ENCODE data around the gene ASAP2. TPM values are rescaled to one million over a fixed set of nuclear protein-coding genes. Genes with fewer than 3 reads are reported as not detected.

Gene ASAP2
- total RNA-seq, 1 donor from 2014 or later = 12.9 TPM

DNA sequence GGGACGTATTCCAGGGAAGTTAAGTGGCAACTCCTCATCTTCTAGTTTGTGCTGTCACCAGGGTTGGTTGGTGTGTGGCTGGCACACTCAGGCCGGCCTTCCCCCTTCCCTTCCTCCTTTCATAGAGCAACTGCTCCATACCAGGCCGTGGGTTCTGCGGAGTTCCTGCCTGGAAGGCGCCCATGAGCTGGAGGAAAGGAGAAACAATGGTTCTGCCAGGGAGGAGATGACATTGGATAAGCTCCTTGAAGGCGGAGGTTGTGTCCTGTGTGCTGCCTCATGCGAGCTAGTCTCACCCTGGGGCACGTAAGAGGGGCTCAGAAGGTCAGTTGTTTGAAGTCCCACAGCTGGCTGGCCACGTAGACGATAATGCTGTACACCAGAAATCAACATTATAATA lies 19.2 kb downstream of the ASAP2 start:
- DNase-seq (ENCODE audit: missing footprints) (no peak), ATAC-seq (no peak)
- intact Hi-C loops (cut with DNase I) = no loop called here

DNA sequence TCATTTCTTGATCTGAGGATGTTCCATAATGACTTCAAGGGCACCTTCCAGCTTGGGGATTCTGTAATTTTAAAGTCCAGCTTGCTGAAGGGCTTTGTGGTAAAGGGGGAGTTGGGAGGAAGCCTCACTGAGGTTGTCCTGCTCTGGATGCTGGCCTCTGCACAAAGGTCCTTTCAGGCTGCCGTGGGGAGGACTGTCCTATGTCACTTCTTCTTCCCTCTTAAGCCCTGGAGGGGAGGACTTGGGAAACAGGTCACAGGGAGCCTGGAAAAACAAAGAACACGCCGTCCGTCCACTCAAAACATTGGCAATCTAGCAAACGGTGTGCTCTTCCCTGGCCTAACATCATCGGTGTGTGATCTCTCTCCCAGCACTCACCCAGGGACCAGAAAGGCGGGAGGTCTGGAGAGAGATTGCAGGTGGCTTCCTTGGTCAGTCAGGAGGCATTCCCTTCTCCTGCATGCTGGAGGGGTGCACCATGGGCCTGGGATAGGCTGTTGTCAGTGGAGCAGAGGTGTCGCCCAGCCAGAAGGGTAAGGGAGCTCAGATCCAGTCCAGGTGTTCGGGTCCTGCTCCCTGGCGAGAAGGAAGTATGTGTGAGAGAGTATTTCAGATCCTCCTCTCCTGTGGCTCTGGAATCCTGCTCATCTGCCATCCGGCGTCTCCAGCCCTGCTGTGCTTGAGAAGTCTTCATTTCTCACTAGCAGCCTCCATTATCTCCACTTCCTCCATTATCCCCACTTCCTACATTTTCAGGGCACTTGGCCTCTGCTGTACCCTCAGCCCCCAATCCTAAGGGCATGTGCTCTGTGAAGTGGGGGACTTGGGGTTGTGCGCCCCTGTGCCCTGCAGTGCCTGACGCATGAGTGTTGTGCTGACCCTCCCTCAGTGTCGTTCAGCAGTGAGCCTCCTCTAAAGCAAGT lies 20.1 kb downstream of the ASAP2 start:
- no peak for ATAC-seq
- intact Hi-C loops (cut with DNase I) = no loop called here
- no peak for DNase-seq (ENCODE audit: missing footprints)

DNA sequence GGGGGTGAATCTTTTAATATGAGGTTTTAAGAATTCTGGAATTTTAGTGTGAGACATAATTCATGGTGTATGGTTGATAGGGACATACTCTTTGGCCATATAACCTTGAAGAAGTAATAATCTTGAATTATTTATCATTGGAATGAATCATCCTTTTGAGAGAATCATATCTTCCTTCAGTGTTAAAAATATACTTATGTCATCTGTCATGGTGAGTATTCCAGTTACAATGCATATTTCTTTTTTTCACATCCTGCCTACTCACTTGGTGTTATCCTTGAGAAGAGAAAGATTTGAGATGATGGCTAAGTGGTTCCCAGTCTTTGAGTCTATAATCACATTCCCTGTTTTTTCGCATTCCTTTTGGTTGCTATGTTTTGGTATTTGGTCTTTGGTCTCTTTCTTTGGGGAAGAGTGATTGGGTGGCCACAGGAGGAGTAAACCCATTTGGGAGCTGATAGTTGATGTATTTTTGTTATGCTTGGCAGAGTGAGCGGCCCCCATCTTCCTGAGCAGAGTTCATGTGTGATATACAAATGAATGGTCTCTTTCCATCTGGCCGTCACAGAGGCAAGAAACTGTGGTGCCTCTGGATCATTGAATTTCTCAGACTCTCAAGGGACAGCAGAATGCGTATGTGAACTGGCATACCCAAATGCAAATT lies 21.6 kb downstream of the ASAP2 start:
- ATAC-seq (no peak), DNase-seq (ENCODE audit: missing footprints) (no peak)
- intact Hi-C loops (cut with DNase I) = no loop called here

DNA sequence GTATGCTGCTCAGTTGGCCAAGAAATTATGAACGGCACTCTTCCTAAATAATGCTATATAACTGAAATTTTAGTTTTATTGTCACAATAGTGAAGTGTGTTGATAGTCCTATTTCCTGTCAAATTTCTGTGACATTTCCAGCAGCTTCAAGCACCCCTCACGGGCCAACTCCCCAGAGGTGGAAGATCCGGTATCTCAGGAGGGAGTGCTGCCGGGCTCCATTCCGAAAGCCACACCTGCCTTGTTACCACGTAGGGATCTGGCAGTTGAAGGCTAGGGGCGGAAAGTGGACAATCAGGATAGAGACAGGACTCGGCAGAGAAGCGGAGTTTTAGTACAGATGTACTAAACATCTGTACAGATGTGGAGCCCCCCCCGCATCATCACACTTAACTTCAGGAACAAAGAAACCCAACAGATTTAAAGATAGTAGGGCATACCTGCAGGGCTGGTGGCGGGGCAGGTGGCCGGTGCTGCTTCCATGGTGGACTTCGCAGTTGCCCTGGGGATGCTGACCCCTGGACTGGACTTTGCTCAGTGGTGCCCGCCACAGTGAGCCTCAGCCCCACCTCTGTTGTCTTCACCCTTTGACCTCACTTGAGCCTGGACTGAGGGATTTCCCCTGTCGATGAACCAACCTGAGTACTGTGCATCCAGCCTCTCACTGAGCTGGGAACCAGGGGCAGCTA lies 22.3 kb downstream of the ASAP2 start:
- ATAC-seq (no peak), DNase-seq (ENCODE audit: missing footprints) (no peak)

DNA sequence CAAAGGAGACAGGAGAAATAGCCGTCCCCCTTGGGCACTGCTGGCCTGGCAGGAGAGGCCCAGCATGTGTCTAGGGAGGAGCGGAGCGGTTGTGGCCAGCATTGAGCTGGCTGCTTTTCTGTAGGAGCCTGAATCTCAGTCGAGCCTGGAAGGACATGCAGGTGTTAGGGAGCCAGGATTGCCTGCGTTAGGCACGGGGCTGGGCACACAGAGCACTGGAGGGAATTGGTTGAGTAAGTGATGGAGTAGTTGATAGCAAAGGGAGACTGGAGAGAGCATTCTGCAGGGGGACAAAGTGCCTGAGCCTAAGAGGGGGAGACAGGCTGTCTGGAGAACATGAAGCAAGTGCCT lies 22.8 kb downstream of the ASAP2 start:
- no peak for ATAC-seq
- intact Hi-C loops (cut with DNase I) = no loop called here
- DNase-seq (ENCODE audit: missing footprints) = no peak

More for the DNA sequence above, 22.3 kb downstream of the ASAP2 start:
- intact Hi-C loops (cut with DNase I) = no loop called here

DNA sequence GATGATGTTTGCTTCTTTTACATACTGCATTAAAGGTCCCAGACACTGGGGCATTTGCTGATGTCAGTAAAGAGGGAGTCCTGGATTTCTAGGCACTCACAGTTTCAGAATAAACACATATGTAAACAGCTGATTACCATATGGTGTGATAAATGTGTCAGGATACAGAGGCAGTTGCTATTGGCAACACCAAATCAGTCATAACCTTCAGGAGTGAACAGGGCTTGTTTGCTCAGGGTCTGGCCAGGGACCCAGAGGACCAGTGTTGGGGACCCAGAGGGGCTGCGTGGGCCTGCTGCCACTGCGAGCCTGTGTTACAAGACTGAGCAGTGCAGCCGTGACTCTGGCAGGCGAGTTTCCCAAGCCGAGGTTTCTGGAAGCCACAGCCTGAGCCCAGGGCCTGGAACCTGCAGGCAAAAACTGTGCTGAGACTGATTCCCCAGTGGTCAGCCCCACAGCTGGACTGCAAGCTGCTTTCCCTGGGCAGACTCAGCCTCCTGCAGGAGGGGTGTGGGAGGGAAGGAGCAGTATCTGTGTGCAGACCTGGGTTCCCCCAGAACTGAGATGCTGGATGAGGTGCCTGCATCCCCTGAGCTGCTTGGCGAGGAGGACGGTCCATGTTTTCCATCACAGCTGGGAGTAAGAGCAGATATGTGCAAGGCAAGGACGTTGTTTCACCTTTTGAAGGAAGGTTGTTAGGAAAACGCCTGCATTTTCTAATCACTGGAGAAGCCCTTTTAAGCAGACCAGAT lies 23.6 kb downstream of the ASAP2 start:
- DNase-seq (ENCODE audit: missing footprints) (peak; percentile 84), ATAC-seq (peak; percentile 84)
- intact Hi-C loops (cut with DNase I) = no loop called here

DNA sequence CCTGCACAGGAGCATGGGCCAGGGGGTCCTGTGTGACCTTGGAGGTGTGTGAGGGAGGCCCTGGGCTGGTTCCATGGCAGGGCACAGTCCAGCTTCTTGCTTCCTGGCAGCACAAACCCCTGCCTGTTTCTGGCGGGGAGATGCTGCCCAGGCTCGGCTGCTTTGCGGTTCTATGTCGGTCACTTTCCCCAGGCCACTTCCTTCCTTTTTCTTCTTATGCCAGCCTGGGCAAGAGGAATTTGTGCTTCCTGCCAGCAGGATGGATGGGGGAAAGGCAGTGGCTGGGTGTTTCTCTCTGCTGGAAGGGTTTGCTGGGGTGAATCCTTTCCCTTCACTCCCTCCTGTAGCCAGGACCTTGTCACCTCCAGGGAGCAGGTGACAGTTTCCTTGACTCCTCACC lies 24.3 kb downstream of the ASAP2 start:
- ATAC-seq = no peak
- intact Hi-C loops (cut with DNase I) = no loop called here
- DNase-seq (ENCODE audit: missing footprints) = no peak

DNA sequence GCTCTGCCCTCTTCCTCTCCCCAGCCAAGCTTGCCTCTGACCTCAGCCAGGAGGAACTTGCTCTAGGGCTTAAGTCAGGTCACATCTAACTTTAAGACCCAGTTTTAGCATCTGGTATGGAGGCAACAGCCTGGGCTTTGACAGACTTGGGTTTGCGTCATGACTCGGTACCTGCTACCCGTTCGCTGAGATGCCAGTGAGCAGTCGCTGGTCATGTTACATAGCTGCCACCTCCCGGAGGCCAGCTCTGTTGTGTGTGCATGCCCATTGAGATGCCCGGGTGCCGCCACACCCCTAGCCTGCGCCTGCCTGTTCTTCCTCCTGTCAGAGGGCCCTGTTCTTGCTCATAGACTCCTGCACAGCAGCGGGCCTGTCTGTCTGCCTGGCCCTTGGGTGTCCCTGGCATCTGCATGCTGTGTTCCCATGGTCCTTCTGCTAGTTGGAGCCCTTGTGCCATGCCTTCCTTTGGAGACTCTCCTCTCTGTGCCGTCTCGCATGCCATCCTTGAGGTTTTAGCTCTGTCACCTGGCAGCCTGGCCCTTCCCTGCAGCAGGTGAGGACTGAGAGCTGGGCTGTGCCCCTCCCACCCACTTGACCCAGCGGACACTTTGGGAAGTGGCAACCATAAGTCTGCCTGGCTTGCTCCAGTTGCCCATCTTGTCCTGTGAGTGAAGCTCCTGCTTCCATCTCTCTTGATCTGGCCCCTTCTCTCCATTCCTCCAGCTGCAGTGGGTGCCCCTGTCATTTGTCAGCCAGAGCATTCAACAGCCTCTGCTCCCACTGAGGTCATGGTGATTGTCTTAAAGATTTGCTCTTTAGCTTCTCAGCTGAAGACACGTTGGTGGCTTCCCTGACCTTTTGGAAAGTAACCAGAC lies 24.9 kb downstream of the ASAP2 start:
- DNase-seq (ENCODE audit: missing footprints) (no peak), ATAC-seq (no peak)
- intact Hi-C loops (cut with DNase I) = no loop called here

DNA sequence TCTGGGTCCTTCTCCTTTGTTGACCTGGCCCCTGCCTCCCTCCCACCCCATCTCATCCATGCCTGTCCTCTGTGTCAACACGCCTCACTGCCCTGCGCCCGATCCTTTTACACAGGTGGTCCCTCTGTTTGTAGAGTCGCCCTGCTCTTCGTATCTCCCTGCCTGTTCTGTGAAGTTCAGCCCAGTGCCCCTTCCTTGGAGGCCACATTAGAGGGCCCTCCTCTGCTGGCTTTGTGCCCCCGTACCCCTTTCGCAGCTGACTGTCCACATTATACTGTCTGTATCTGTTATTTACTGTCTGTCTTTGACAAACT lies 25.5 kb downstream of the ASAP2 start:
- ATAC-seq (no peak), DNase-seq (ENCODE audit: missing footprints) (no peak)
- intact Hi-C loops (cut with DNase I) = no loop called here

DNA sequence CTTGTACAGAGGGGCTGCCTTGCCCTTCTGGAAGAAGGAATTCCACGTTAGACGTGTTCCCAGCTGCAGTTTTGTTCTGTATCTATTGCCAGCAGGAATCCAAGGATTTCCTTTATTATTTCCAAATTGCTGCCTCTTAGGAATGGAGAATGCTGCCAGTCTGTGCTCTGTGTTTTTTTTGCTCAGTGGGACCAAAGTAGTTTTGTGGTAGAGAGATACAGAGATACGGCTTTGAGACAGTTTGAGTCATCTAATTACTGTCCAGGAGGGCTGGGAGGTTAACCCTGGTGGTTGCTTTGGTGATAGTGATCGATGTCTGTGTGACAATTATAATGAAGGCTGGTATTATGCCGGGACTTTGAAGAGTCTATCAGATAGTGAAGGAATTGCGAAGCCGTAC lies 26.3 kb downstream of the ASAP2 start:
- no peak for ATAC-seq
- DNase-seq (ENCODE audit: missing footprints) = no peak
- intact Hi-C loops (cut with DNase I) = no loop called here

DNA sequence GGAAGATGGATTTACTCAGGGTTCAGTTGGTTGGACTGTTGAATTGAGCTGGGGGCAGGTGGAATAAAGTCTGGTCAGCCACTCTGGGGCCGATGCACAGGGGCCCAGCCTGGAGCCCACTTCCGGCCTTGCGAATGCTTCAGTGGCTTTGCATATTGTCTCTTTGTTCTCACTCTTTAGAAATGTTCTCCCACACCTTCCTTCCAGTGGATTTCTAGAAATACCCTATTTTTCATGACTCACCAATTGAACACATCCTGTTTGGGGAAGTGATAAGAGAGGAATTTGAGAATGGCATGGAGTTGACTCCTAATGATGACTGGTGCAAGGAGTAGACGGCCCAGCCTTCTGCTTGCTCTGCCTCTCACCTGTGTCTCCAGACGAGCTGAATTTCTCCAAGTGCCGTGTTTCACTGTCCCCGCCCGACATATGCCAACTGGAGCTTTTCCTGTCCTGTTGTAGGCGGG lies 28.1 kb downstream of the ASAP2 start:
- ATAC-seq (no peak), DNase-seq (ENCODE audit: missing footprints) (no peak)
- intact Hi-C loops (cut with DNase I) = loop anchor here (2.0 kb wide), 1 partner anchor 28 kb away; no protein-coding TSS in a partner anchor

DNA sequence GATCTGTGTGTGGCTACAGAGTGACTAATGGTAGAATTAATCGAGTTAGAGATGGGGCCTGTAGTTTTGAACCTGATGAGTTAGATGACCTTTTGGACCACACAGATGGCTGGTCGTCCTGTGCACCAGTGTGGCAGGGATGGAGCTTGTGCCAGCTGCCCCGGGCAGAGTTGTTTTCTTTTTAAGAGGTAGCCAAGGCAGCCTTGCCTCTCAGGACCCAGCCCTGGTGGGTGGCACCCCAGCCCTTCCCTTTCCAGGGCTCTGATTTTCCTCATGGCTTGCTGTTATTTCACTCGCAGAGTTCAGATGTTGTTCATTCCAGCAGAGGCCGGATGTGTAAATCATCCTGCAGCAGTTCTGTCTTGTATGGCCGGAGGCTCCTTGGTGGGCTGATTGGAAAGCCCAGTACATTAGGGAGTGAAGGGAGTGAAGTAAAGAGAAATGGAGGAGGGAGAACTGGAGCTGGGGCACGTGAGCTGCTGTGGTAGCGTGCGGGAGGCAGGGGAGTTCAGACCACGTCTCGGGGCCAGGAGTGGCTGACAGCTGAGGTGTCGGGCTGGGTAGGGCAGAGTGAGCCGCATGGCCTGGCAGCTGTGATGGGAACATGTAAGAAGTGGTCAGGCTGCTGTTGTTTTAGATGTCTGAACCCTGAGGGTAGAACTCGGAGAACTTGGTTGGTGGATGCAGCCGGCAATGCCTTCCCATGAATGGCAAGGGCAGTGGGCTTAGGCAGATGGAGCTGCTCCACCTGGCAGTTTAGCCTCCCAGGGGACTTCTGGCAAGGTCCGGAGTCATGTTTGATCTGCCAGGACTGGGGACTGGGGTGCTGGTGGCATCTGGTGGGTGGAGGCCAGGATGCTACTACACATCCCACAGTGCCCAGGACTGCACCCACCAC lies 28.8 kb downstream of the ASAP2 start:
- DNase-seq (ENCODE audit: missing footprints) (no peak), ATAC-seq (no peak)
- intact Hi-C loops (cut with DNase I) = loop anchor here (2.0 kb wide), 1 partner anchor 27 kb away; no protein-coding TSS in a partner anchor

DNA sequence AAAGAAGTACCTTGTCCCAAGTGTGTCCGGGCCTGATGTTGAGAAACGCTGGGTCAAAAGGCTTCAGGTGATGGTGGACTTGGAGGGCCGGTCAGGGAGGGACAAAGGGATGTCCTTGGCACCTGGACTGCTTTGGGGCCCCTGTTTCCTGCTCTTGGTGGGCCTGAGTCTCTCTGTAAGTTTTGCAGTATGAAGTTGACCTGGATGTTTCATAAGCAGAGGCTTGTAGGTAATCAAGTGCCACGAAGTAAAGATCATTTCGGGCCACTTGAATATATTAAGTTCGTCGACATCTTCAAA lies 29.4 kb downstream of the ASAP2 start:
- ATAC-seq (no peak), DNase-seq (ENCODE audit: missing footprints) (no peak)
- intact Hi-C loops (cut with DNase I) = no loop called here

DNA sequence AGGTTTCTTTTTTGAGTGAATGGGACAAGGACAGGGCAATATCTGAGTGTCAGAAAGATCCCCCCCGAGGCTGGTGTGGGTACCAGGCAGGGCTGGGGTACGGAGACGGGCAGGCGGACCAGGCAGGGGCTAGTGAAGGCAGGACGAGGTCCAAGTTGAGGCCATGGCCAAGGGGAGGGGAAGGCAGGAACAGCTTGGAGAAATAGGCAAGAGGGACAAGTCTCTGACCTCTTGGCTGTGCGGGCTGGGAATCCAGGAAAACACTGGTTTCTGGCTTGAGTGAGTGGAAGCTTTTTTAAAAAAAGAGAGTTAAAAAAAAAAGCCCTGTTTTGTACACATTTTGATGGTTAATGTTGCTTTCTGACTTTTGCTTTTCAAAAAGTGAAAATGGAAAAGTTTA lies 30.3 kb downstream of the ASAP2 start:
- no peak for DNase-seq (ENCODE audit: missing footprints)
- intact Hi-C loops (cut with DNase I) = no loop called here
- peak; percentile 61 for ATAC-seq

DNA sequence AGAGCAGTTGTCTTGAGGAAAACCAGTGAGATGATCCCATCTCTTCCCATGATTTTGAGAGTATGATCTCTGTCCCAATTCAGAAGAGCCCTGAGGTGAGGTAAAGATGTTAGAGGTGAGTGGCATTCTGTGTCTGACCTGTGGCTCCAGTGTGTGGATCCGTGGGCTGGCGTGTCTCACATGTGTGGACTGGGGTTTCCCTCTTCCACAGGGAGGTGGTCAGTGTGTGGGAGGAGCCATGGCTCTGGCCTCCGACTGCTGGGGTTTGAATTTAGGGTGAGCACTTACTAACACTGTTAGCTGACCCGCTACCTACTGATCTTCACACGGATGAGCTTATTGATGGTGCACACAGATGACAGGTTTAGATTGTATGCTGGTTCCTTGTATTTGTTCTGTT lies 31.2 kb downstream of the ASAP2 start:
- ATAC-seq (no peak), DNase-seq (ENCODE audit: missing footprints) (no peak)
- intact Hi-C loops (cut with DNase I) = no loop called here

DNA sequence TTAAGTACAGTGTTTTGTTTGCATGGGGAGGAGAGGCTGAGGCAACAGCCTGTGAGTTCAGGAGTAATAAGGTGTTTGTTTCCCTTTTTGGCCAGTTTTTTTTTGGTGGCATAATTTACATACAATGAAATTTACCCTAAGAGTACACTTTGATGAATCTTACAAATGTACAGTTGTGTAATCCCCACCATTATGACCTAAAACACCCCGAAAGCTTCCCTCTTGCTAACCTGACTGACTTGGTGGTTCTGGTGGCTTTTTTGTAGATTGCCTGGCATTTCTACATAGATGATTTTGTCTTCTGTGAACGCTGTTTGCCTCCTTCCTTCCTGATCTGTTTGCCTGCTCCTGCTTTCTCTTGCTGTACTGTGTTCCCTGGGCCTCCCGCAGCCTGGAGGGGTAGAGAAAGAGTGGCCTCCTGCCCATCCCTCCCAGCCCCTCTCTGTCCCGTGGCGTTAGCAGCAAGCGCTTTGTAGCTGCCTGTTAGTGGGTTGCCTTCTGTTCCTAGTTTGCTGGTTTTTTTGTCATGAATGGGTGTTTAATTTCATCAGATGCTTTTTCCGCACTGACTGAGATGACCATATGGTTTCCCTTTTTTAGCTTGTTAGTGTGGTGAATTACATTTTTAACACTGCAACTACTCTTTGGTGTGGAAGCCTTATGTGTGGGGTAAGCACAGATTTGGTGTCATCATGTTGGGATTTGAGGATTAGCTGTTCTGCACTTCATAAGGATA lies 32.1 kb downstream of the ASAP2 start:
- ATAC-seq (no peak), DNase-seq (ENCODE audit: missing footprints) (no peak)
- intact Hi-C loops (cut with DNase I) = no loop called here

DNA sequence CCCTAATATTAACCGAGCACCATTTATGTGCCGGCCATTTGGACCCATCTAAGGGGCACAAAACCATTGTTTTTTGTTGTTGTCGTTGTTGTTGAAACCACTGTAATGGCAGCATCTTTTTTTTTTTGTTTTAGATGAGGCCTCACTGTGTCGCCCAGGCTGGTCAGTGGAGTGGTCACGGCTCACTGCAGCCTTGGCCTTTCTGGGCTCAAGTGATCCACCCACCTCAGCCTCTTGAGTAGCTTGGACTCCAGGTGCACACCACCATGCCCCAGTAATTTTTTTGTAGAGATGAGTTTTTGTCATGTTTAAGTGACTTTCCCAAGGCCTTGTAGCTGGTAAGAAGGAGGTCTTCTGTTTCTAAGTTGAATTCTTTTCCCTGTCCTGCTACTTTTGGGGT lies 33.0 kb downstream of the ASAP2 start:
- intact Hi-C loops (cut with DNase I) = no loop called here
- ATAC-seq (no peak), DNase-seq (ENCODE audit: missing footprints) (no peak)
